GM21723 (cell line): ENCODE results near the gene GPANK1.
"Not testable (repeated sequence)": the region's sequence is repeated elsewhere in the genome, so short reads cannot be mapped to it uniquely, and the experiment has no call there.

ENCODE experiments used
- ATAC-seq: cut with Tn5 transposase; IDR thresholded peaks from one replicate; pipeline ENCODE4 v1.9.1; 2021; ENCODE audit warnings: mild to moderate bottlenecking, moderate library complexity; ENCODE audit not compliant: unreplicated experiment

The GPANK1 gene

DNA sequence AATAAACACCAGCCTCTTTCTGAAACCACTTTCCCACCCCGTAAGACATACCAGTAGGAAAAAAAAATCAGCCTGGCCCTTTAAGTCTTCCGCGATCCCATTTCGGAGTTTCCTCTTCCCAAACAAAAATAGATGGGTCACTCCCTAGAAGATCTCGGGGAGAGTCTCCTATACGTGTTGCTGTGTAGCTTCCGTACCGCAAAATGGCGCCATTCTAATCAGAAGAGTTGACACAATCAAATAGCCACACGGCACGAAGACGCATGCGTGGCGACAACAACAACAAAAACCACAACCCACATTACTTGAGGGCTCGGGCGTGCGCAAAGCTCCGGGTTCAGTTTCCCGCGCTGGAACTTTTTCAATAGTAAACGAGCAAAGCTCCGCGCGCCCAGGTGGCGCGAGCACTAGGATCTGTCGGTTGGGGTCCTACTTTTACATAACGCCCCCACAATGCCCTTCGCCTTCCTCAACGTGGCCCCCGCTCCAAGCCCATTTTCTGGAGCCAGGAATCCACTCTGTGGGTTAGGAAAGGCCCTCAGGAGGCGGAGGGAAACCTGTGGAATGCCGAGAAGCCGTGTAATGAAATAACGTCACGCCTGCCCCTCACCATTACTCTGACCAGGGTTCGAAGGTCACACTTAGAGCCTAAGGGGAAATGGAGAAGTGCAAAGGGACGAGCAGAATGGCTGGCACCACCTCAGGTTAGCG lies at the start of gene GPANK1:
GPANK1 (minus strand) TSS at position 208 of the 711 bp plus-strand sequence. CDS start 519 bp downstream, outside the sequence.
- ATAC-seq: peak; percentile 39

DNA sequence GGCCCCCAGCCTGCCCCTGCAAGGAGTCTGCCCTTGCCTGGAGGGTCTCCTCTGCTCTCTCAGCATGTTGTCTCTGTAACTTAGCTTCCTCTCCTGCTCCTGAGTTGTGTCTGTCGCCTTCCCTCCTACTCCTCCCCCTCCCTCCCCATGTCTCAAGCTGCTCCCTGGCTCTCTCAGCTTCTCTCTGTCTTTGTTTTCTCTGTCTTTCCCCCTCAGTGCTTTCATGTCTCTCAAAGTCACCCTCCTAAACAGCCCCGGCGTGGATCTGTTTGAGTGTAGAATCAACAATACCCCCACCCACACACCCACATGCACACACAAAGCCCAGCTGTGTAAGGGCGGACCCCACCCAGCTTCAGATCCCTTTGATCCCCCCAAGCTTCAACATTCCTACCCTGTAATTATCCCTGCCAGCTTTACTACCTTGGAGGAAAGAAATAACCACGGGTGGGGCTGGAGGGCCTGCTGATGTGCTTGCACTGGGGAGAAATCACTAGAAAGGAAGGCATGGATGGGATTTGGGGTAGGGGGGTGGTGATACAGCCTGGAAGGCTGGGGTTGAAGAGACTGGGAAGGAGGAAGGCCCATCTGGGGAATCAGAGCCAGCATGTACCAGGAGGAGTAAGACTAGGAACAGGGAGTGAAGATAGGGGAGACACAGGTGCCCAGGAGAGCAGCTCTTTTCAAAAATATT lies 49.3 kb upstream of the GPANK1 start:
- ATAC-seq: no peak

DNA sequence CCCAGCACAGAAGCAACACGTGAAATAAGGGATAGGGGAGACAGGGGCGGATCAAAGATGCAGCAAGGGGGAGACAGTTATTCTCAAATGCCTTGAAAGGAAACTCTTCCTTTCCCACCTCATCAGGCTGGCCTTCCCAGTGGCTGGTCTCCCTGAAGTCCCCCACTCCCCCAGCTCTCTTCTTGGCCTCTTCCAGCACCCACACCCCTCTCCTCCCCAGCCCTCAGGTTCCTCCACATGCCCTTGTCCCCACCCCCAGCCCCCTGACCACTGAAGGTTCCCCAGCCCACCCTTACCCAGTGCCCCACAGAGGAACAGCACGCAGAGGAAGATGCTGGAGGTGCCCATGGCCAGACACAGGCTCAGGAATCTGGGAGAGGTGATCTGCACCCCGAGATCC lies 48.7 kb upstream of the GPANK1 start:
- ATAC-seq: no peak

DNA sequence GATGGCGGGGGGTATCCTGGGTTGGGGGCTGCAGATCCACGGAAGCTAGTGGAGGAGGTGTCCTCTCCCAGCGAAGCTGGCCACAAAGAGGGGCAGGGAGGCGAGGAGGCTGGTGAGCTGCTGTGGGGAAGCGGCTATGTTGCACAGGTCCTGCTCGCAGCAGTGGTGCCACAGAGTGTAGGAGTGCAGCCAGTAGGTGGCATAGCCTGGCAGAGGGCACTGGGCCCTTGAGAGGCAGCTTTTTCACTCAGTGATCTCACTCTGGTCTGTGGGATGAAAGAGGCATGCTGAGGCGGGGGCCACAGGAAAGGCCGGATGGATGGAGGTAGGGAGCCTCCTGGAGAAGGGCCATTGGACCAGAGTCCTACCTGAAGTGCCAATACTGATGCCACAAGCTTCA lies 47.5 kb upstream of the GPANK1 start:
- ATAC-seq: no peak

DNA sequence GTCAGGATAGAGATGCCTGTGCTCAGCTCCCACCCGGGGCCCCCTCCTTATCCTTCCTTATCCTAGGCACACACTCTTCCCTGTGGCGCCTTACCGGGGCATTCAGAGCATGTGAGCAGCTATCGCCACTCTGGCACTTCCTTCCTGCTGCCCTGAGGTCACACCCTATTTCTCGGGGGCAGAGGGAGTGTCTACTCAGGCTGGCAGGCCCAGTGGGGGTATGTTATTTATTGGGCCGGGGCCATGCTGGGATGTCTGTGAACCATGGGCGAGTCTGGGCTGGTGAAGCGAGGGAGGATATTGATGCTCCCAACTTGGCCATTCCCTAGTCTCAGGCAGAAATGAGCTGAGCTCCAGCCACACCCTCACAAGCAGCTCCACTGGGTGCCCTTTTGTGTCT lies 46.4 kb upstream of the GPANK1 start:
- no peak for ATAC-seq

GRCh38 chr6:31710523-31711219 lies 45.9 kb upstream of the GPANK1 start:
- ATAC-seq: no peak

DNA sequence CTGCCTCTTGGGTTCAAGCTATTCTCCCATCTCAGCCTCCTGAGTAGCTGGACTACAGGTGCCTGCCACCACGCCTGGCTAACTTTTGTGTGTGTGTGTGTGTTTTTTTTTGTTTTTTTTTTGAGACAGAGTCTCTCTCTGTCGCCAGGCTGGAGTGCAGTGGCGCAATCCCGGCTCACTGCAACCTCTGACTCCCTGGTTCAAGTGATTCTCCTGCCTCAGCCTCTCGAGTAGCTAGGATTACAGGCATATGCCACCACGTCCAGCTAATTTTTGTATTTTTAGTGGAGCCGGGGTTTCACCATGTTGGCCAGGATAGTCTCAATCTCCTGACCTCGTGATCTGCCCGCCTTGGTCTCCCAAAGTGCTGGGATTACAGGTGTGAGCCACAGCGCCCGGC lies 44.4 kb upstream of the GPANK1 start:
- not testable (repeated sequence) for ATAC-seq

DNA sequence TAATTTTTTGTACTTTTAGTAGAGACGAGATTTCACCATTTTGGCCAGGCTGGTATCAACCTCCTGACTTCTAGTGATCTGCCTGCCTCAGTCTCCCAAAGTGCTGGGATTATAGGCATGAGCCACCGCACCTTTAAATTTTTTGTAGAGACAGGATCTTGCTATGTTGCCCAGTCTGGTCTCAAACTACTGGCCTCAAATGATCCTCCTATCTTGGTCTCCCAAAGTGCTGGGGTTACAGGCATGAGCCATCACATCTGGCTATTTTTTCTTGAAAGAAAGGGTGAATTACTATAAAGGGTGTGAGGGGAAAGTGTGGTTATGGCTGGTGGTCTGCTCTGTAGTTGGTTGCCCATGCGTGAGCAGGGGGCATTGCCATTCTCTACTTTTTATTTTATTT lies 43.4 kb upstream of the GPANK1 start:
- no peak for ATAC-seq

DNA sequence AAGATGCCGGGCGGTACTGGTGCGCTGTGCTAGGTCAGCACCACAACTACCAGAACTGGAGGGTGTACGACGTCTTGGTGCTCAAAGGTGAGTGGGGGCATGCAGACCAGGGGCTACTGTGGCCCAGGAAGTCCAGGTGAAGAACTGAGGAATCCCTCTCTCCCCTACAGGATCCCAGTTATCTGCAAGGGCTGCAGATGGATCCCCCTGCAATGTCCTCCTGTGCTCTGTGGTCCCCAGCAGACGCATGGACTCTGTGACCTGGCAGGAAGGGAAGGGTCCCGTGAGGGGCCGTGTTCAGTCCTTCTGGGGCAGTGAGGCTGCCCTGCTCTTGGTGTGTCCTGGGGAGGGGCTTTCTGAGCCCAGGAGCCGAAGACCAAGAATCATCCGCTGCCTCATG lies 42.9 kb upstream of the GPANK1 start:
- no peak for ATAC-seq

DNA sequence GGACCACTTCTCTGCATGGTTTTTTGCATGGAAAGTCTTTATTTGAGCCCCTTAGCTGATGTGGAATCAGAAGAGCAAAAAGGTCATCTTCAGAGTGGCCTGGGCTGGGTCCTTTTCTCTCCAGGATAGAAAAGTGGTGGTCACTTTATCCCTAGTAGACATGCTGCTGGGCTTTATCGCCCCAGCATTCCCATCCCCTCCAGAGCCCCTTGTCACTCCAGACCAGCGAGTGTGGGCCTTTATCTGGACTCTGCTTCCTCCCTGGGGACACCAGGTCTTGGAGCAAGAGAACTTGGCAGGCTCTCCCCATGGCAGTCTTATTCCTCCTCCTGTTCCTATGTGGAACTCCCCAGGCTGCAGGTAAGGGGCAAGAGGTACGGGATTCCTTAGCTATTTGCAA lies 41.8 kb upstream of the GPANK1 start, which contains the start of gene LY6G6F:
LY6G6F (plus strand) TSS at position 268 of the 400 bp plus-strand sequence; CDS start at position 309, 41 bp downstream.
- no peak for ATAC-seq

GRCh38 chr6:31705931-31706330 lies 41.1 kb upstream of the GPANK1 start:
- no peak for ATAC-seq

- peak; percentile 87 for ATAC-seq
These were observed 38.3 kb upstream of the GPANK1 start, which contains the start of gene ABHD16A for GRCh38 chr6:31702819-31703716. ABHD16A (minus strand) TSS chr6:31703324; CDS start chr6:31703281, 43 bp downstream.

DNA sequence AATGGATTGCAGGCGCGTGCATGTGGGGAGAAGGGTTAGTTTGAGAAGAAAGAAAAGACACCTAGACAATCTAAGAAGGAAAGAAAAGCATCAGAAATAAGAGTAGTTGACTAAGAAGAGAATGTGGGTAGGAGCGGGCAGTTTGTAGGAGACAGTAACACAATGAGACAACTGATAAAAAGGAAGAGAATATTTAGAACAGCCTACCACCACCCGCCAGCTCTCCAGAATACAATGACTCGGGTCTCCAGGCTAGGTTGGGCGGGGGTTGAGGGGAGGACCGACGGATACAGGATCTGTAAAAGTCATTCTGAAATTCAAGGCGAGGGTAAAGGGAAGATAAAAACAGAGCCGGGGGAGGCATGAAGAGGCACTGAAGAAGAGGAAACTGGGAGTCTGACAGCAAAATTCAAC lies 37.6 kb upstream of the GPANK1 start:
- ATAC-seq: no peak

- no peak for ATAC-seq
These were observed 37.0 kb upstream of the GPANK1 start for GRCh38 chr6:31701666-31702404.

GRCh38 chr6:31700740-31701401 lies 36.1 kb upstream of the GPANK1 start:
- no peak for ATAC-seq

DNA sequence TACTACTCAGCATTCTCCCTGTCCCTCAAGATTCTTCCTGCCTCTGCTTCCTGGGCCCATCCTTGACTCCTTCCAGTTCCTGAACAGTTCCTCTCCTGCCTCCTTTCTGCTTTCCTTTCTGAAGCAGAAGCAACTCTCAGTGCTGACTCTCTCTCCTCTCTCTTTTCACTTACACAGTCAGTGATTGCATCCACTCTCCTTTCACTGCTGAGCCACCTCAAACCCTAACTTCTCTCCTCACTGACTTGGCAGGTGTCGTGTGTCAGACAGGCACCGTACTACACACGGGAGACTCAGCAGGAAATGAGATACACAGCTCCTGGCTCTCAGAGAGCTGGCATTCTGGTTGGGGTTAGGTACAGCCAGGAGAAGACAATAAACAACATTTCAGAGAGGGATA lies 32.8 kb upstream of the GPANK1 start:
- no peak for ATAC-seq

GRCh38 chr6:31693535-31693934 lies 28.7 kb upstream of the GPANK1 start:
- no peak for ATAC-seq

DNA sequence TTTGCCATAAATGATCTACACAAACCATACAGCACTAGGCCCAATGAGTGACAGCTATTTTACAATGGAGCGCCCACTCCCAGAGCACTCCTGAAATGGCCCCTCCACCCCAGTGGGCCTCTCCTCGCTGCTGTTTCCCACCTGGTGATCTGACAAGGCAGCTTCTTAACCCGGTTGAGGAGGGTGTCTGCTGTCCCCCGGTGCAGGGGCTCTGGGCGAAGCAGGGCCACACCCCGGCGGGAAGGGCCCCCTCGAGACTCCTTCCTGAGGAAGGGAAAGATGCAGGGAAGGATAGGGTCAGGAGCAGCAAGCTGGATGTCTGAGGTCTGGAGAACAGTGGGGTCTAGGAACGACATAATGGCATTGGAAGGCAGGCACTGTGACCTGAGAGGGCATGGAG lies 28.1 kb upstream of the GPANK1 start:
- no peak for ATAC-seq

DNA sequence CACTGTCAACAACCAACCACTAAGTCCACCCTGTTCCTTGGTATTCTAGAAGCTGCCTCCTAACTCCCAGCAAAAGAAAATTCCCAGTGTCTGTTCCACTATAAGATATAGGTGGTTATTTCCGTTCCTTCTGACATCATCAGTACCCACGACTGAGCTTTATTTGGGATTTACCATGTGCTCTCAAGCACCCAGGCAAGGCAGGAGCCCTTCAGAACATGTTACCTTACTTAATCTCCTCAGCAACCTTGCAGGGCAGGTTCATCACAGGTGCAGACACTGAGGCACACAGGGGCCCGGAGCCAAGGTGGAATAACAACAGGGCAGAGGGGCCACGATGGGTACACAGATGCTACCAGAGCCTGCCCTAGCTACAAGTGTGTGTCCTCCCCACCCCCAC lies 27.6 kb upstream of the GPANK1 start:
- ATAC-seq: no peak
